ENCODE measurements around the gene TAL1.

- TF ChIP-seq CTCF (IDR thresholded peaks at IDR 0.05): no peak
- no peak for TF ChIP-seq POLR2AphosphoS5 (IDR thresholded peaks at IDR 0.05)
Observed at GRCh38 chr1:47181955-47182675, 49.9 kb downstream of the TAL1 start.
